NCI-H2227 treated with DMSO at 0.1 percent for 48 hours (cell line): Measurements from ENCODE around the gene NOL11.
"Not testable (repeated sequence)": the region's sequence is repeated elsewhere in the genome, so short reads cannot be mapped to it uniquely, and the experiment has no call there.

Experiments
- DNase-seq: peaks from one replicate; lab custom pipeline; 2025; lab: John Stamatoyannopoulos, UW

The NOL11 gene

DNA sequence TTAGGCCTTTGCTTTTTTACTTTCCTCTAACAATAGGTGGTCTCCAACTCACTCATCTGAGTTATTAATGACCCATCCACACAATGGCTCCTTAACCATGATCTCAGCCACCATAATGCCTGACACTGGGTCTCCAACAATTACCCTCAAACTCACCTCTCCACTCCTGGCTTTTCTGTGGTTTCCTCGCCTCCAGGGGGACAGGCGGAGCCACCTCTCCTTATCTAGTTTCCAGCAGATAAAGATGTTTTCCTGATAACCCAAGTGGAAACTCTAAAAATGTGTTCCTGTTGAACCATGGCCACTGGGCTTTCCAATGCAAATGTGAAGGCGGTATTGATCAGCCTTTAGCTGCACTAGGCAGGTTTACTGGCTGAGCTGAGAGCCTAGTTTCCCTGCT, 9.4 kb upstream of the NOL11 start:
- no peak for DNase-seq

GRCh38 chr17:67711916-67712315, 5.8 kb upstream of the NOL11 start:
- no peak for DNase-seq

- DNase-seq = no peak
Observed at GRCh38 chr17:67712375-67712774, 5.4 kb upstream of the NOL11 start.

- DNase-seq = no peak
Observed at GRCh38 chr17:67713169-67713568, 4.6 kb upstream of the NOL11 start.

GRCh38 chr17:67716405-67716798, 1.3 kb upstream of the NOL11 start:
- DNase-seq = no peak

DNA sequence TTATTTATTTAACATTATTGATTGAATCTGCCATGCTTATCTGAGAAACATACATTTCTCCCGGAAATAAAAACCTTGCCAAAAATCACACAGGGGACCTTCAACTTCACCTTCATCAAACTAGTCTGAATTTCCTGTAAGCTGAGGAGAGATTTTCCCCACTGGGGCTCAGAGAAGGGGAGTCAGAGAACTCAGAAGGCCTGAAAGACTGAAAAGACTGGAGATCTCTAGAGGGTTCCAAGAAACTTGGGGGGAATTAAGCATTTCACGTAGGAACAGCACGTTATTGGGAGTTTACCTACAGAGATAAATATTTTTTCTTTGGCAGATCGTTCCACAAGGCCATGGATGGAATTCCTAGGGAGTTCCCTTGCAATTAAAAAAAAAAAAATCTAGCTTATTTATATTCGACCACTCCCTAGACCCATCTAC, 528 bp upstream of the NOL11 start:
- DNase-seq = no peak

DNA sequence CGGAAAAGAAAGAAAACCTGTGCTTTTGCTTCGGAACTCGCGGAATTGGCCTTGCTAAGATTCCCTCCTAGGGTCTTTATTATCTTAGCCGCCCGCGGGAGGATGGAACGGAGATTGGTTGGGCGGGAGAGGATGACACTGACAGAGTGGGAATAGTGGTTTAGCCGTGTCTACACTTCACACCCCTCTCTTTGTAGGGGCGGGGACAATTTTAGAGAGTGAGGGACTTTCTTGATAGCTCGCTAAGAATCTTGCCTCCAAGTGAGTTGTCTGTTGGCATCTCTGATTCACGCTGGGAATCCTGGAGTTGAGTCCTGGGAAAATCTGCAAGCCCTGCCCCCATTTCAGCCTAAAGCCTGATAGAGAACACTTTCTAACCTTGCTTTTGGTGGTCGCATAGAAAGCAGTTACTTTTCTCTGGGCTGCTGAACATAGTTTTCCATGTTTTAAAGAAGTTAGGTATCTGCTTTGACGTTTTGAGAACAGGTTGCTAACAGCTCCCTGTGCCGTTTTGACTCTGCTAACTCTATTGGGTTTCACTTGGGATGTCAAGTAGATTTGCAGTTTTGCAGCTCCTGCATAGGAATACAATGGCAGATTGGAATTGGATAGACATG, 697 bp downstream of the NOL11 start:
- peak; percentile 60 for DNase-seq

GRCh38 chr17:67725373-67725791, 7.6 kb downstream of the NOL11 start:
- no peak for DNase-seq

DNA sequence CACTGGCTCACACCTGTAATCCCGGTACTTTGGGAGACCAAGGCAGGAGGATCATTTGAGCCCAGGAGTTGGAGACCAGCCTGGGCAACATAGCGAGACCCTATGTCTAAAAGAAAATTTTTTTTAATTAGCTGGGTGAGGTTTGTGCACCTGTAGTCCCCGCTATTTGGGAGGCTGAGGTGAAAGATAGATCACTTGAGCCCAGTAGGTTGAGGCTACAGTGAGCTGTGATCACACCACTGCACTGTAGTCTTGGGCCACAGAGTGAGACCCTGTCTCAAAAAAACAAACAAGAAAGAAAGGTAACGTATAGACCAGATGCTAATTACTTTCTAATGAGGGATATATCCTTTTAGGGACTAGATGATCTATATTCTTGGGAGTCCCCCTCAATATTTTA, 8.1 kb downstream of the NOL11 start:
- DNase-seq = no peak

DNA sequence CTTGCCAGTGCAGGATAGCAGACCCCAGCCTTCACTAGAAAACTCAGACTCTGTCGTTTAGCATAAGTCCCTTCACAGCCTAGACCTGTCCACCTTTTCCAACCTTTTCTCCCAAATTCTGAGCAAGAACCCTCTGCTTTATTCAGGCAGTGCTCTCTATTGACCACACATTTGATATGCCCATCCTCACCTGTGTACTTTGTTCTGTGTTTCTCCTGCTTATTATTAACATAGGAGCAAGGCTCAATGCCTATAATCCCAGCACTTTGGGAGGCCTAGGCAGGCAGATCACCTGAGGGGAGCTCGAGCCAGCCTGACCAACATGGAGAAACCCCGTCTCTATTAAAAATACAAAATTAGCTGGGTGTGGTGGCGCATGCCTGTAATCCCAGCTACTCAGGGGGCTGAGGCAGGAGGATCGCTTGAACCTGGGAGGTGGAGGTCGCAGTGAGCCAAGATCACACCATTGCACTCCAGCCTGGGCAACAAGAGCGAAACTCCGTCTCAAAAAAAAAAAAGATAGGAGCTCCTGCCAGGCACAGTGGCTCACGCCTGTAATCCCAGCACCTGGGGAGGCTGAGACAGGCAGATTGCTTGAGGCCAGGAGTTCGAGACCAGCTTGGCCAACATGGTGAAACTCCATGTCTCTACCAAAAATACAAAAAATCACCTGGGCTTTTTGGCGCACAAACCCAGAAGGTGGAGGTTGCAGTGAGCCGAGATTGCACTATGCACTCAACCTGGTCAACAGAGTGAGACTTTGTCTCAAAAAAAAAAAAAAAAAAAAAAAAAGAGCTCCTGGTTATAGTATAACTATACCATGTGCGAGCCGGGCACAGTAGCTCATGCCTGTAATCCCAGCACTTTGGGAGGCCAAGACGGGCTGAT, 9.7 kb downstream of the NOL11 start:
- DNase-seq = not testable (repeated sequence)

- DNase-seq = no peak
Observed at GRCh38 chr17:67729903-67730302, 12.2 kb downstream of the NOL11 start.

- no peak for DNase-seq
Observed at GRCh38 chr17:67730731-67731130, 13.0 kb downstream of the NOL11 start.

DNA sequence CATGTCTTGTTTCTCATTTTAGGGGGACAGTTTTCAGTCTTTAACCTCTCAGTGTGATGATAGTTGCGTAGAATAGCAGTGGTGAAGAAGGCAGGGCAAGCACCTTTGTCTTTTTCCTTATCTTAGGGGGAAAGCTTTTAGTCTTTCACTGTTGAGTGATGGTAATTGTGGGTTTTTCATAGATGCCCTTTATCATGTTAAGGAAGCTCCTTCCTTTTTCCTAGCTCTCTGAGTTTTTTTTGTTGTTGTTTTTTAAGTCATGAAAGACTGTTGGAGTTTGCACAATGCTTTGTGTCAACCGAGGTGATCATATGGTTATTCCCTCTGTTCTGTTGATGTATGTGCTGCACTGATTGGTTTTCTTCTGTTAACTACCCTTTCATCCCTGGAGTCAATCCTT, 15.7 kb downstream of the NOL11 start:
- DNase-seq = peak; percentile 73

DNA sequence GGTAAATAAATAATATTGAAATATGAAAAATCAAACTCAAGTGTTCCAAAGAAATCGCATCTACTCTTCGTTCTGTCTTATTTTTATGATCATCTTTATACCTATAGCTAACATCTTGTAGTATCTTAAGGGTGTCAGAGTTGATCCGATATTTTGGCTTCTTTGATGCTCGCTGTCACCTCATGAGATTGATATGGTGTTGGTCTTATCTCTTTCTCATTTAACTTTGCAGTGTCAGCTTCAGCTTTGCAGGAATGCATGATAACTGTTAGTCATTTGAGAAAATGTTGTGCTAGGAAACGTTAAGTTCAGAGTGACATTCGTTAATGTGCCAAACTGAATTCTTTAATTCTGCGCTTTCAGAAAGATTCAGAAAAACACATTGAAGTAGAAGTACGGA, 19.4 kb downstream of the NOL11 start:
- DNase-seq = no peak

DNA sequence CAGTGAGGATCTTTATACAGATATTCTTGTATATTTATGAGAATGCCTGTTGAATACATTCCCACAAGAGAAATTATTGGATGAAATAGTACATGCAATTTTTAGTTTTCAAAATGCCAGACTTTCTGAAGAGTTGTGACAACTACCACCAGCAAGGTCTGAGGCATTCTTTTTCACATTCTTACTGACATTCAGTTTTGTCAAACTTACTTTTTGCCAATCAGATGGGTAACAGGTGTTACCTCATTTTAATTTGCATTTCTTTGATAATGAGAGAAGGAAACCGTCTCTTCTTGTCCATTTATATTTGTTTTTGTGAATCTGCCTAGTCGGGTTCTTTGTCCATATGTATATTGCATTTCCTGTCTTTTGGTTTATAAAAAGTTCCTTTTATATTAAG, 24.3 kb downstream of the NOL11 start:
- no peak for DNase-seq

DNA sequence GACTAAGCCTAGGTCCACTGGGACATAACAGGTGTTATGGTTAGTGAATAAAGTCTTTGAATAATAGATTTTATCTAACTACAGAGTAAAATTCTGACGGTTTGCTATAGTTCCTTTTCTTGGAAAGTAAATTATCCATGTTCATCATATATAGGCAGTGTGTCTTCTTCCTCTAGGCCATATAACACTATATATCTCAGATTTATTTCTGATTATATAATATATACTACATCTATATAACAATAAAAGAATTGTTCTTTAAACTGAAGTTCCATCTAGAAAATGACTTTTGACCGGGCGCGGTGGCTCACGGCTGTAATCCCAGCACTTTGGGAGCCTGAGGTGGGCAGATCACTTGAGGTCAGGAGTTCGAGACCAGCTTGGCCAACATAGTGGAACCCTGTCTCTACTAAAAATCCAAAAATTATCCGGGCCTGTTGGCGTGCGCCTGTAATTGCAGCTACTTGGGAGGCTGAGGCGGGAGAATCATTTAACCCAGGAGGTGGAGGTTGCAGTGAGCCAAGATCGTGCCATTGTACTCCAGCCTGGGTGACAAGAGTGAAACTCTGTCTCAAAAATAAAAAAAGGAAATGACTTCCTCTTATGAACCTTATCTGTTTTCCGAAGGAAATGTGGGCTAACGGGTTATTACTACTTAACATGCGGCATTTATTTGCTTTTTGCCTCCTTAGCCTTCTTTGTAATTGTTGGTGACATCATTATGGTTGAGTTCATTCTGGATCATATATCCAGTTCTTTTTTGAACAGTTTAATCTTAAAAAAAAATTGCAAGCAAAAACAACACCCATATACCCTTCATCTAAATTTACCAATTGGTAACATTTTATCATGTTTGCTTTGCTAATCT, 29.2 kb downstream of the NOL11 start:
- no peak for DNase-seq

DNA sequence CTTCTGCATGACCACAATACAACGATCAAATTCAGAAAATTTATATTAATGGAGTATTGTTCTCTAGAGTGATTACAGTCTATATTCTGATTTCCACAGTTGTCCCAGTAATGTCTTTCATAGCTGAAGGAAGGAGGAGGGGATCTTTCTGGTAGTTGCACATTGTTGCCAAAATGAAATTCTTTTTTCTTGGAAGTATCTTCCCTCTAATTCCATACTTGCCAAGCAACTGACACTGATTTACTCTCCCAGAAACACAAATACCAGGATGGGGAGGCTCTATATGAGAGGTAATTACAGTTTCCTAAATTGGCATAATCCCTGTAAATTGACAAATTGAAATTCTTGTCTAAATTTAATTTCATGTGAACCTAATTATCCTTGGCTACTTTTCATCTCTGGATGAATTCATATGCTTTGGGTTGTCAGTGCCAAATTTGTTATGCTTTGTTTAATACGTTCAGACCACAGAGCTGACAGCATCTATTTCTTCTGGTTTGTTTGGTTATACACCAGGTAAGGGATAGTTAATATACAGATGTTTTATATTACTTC, 30.0 kb downstream of the NOL11 start:
- DNase-seq = no peak

- no peak for DNase-seq
Observed at GRCh38 chr17:67750067-67750466, 32.3 kb downstream of the NOL11 start.

- no peak for DNase-seq
Observed at GRCh38 chr17:67751101-67752074, 33.7 kb downstream of the NOL11 start.

DNA sequence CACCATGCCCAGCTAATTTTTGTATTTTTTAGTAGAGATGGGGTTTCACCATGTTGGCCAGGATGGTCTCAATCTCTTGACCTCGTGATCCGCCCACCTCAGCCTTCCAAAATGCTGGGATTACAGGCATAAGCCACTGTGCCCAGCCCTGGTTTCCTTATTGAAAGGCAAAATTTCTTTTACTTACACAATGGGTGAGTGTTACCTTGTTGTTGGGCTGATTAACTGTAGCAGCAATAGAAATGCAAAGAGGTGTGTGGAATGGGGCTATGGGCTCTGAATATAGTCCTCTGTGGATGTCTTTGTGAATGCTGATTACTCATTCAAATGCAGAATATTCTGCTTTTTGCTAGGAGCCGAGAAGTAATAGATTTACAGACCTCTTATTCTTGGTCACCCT, 34.4 kb downstream of the NOL11 start:
- DNase-seq = not testable (repeated sequence)

- DNase-seq = no peak
Observed at GRCh38 chr17:67753026-67753425, 35.3 kb downstream of the NOL11 start.
